ENCODE data around the gene DAPP1.
A peak's percentile ranks its signal among the peaks of the same experiment; 100 is the strongest.
"Not testable (repeated sequence)": the region's sequence is repeated elsewhere in the genome, so short reads cannot be mapped to it uniquely, and the experiment has no call there.

DAPP1 gene, protein sequence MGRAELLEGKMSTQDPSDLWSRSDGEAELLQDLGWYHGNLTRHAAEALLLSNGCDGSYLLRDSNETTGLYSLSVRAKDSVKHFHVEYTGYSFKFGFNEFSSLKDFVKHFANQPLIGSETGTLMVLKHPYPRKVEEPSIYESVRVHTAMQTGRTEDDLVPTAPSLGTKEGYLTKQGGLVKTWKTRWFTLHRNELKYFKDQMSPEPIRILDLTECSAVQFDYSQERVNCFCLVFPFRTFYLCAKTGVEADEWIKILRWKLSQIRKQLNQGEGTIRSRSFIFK

DNA sequence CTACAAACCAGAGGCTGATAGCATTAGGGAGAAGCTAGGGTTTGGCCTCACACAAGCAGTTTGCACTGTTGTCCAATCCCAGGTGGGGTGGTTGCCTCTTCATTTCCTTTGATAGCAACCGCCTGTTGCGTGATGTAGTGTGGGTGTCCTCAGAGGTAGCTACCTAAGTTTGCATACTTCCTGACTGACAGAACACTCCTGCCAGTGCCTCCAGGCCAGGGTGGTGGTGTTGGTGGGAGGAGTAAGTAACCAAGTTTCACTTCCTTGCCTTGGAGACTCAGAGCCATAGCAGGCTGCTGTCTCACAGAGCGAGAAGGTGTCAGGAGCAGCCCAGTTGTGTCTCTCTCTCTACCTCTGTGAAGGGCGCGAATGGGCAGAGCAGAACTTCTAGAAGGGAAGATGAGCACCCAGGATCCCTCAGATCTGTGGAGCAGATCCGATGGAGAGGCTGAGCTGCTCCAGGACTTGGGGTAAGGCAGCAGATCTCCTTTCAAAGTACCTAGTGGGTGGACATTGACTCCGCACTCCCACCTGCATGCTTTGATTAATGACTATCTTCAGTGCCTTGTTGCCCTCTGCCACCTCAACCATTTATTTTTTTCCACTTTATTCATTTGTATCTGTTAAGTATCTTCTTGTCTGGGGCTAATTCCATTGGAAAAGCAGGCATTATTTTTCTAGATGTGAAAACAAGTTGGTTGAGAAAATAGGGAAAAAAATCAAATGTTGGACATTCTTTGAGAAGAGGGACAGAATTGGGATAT is at the start of gene DAPP1:
TSS of gene DAPP1 (plus strand) at position 283 of the 764 bp plus-strand sequence. CDS start at position 370, 87 bp downstream.
- no peak for DNase-seq

DNA sequence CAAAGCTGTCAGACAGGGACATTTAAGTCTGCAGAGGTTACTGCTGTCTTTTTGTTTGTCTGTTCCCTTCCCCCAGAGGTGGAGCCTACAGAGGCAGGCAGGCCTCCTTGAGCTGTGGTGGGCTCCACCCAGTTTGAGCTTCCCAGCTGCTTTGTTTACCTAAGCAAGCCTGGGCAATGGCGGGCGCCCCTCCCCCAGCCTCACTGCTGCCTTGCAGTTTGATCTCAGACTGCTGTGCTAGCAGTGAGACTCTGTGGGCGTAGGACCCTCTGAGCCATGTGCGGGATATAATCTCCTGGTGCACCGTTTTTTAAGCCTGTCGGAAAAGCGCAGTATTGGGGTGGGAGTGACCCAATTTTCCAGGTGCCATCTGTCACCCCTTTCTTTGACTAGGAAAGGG is 45.8 kb upstream of the DAPP1 start:
- not testable (repeated sequence) for DNase-seq

DNA sequence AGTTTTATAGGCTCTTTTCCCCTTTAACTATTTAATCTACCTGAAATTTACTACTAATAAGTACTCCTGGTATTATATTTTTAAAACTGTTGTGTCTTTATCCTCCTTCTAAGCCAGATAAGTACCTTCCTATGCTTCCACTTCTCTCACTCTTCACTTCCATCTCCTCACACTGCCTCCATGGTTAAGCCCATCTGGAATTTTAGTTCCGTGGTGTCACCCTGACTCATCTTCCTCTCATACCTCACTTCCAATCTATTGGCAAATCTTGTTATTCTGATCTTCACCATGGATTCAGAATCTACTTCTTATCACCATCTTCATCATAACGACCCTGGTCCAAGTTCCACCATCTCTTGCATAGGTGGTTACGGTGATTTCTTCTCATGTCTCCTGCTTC is 32.7 kb upstream of the DAPP1 start:
- no peak for DNase-seq

DNA sequence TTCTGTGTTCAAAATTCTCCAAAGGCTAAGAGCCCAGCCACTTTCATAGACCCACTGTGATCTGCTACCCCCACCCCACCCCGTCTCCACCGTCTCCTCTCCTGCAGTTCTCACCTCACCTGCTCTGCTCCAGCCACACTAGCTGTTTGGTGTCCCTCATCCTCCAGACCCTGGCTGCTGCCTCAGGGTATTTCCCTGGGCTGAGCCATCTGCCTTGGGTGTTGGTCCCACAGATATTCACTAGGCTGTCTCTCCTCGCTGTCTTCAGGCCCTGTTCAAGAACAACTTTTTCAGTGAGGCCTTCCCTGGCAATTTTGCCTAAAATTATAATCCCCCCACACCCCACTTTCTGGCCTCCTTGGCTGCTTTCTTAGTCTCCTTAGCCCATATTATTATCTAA is 31.8 kb upstream of the DAPP1 start:
- DNase-seq: no peak

DNA sequence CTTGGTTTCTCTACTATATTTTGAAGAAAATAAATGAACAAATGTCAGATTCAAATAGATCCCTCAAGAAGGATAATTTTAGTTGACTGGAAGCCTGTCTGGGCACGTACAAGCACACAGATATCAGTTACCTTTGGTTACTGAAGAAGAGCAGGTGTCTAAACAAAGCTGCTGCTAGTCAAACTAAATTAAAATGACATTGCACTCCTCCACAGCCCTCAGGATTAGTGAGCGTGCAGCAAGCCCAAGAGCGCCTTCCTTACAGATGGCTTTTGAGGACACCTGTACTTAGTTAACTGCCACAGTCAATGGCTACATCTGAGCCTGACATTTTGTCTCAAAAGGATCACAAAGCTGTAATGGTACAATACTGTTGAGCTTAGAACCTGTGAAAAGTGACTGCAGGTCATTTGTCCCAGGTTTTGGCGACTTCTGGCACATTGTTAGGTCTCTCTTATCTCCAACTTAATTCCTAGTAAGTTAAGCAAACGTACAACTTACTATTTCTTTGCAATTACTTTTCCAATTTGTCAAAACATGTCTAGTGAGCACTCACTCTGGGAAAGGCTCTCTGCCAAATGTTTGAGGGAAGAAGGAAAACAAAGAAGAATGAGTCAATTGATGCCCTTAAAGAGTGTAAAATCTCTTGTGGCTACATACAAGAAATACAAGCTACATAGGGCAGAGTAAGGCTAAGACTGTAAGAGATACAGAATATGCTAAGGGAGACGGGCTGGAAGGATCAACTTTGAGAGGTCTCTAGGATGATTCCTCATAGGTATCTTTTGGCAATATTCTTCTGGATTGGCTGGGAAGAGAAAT is 25.6 kb upstream of the DAPP1 start:
- peak; percentile 74 for DNase-seq

DNA sequence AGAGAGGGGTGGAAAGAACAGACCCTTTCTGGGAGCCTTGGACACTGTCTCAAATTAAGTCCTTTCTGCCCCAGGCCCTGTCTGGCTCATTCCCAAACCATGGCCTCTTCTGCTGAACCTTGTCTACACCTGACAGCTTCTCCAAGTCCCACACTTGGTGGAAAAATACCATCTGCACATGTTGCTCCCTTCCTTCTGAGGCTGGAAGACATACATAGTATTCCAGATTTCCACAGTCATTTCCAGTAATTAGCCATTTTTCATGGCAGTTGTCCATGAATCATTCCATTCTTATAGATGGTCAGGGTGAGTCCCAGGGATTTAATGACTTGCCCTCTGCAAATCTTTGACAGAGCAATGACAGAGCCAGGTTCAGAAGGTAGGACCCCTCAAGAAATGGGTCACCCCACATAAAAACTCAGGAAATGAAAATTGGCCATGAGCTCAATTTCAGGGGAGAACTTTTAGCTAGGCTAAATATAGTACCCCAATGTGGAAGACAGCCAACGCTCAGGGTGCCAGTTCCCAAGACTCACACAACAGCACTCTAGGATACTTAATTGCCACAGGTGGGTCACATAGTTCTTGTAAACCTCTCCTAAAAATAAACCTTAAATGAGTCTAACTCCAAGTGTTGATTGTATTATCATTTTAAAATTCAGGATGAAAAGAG is 16.2 kb upstream of the DAPP1 start:
- DNase-seq: no peak

DNA sequence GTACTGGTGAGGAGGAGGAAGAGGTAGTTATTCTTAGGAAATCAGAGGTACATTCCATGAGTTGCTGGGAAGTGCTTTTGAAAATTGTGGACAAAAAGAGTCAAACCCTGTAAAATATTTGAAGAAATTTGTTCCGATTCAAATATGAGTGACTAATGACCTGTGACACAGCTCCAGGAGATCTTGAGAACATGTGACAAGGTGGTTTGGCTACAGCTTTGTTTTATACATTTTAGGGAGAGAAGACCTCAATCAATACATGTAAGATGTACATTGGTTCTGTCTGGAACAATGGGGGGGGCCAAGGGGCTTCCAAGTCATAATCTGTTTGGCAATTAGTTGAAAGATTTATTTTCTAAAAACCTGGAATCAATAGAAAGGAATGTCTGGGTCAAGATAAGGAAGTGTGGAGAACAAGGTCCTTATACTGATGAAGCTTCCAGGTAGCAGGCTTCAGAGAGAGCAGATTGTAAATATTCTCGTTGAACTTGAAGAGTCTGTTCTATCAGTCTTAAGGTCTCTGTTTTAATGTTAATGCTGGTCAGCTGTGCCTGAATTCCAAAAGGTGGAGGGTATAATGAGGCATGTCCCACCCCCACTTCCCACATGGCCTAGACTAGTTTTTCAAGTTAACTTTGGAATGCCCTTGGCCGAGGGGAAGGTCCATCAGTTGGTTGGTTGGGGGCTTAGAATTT is 15.5 kb upstream of the DAPP1 start:
- DNase-seq: no peak

DNA sequence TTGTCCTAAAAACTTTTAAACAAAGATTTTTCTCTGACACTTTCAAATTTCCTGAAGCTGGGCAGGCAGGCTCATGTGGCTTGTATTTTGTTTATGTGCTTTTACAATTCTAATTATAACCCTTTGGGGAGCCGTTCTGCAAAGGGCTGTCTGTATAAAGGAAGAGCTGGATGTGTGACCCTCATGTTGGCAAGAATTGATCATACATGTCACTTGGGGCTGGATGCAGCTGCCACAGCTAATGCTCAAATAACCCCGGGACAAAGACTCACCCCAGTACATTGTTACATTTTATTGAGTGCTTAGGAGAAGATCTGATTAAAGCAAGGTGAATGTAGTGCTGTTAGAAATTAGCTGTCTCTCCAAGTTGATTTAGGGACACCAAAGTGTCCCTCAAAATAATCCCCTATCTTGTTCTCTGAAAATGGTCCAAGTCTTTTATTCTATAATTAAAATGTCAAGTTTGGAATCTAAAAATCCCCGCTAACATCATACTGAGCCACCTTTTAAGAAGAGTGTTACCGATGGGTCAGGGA is 13.0 kb upstream of the DAPP1 start:
- DNase-seq: no peak

DNA sequence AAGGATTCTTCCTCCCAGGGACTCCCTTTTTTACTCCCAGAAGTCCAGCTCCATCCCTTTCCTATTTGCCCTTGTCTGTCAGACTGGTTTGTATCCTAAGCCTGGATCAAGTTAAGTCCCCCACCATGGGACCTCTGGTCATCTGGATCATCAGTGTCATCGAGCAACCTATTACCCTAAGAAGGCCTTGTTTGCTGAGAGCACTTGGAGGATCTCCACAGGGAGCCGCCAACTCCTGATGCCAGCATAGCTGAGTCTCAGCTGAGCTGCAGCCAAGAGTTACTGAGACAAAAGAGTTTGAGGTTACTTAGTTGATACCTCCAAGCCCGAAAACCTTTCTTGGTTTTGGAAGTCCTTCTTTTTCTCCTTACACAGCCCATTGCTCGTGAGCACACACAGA is 10.1 kb upstream of the DAPP1 start:
- no peak for DNase-seq

DNA sequence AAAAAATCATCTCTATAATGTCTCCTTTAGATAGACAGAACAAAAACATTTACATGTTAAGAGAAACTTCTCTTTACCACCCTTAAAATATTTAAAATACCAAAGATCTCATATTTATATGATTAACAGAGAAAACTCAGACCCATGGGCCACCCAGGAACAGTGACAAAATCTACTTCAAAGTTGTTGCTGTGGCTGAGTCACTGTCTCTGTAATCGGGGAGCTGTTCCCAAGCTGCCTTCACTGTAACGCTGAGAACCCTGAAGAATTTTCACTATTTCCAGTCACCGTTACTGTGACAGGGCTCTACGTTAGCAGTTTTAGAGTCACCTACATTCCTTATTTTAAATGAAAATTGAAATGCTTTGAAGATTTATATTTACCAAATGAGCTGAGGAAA is 9.0 kb upstream of the DAPP1 start:
- DNase-seq: no peak

DNA sequence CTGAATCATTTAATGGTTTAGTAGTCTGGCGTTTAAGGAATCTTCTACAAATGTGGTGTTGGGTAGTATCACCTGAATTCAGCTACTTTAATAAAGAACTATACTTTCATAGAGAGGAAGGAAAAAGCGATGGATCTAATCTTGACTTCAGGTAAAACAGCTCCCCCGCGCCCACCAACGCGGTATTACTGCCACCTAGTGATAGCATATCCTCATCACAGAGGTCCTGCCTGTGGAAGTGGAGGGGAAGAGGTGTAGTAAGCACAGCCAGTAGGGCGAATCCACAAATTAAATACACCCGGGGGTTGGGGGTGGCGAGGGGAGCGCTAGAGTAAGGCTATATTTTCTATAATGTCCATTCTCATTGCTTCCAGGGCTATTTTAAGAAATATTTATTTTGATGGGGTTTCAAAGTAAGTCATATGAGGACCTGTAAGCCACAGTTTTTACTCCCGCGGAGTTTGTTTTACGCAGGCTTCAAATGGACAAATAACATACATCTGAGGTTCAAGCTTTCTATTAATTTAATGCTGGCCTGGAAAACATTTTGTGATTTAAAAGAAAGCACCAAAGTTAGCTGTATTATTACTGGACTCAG is 8.3 kb upstream of the DAPP1 start:
- no peak for DNase-seq

DNA sequence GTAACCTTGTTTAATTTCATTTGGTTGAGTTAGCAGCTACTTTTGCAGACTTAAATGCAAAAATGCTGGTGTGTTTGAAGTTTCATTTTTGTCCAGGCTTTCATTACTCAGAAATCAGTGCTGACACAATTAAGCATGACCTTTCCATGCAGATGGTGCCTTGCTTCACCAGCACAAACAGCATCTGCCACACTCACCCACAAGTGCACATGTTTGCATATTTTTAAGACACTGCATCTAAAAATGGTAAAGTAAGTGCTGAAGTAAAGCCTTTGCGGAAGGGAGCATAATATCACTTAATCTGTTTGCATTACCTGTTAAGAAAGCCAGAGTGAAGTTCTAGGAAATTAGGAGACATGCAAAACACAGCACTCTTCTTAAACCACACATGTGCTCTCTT is 7.3 kb upstream of the DAPP1 start:
- DNase-seq: no peak

DNA sequence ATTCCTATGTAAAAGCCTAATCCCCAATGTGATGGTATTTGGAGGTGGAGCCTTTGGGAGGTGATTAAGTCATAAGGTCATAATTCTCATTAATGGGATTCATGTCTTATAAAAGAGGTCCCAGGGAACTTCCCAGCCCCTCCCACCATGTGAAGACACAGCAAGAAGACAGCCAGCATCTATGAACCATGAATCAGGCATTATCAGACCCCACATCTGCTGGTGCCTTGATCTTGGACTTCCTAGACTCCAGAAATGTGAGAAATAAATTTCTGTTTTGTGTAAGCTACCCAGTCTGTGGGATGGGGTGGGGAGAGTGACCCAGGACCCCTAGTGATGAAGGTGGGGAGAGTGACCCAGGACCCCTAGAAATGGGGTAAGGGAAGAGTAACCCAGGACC is 6.1 kb upstream of the DAPP1 start:
- DNase-seq: no peak

DNA sequence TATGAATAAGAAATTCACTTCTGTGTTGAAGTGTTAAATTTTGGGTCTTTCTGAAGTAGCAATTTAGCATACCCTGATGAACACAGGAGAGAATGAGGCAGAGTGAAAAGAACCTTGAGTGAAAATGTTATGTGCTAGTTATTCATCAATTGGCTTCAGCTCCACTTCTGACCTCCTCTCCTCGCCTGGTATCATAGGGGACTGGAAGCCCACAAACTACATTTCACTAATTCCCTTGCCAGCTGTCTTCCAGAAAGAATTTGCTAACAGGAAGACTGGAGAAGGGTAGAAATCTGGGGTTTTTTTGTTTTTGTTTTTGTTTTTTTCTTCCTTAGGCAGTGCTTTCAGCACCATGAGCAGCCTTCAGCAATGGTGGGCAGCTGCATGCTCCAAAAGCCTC is 5.5 kb upstream of the DAPP1 start:
- DNase-seq: no peak

DNA sequence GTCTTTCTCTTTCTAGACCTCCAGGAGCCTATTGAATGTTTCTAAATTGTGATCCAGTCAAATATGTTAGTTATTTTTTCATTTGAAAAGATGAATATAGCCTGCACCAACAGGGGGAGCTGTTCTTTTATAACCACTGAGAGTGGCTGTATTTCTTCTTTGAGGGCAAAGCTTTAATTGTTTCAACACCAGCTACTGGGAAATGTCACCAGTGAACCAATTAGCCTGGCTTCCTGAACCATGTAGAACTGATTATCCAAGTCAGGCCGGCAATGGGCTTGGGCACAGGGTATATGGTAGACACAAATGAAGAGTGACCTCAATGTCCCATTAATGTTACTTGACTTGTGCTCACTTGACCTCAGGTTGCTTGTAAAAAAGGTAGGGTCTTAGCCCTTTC is 4.8 kb upstream of the DAPP1 start:
- DNase-seq: no peak

DNA sequence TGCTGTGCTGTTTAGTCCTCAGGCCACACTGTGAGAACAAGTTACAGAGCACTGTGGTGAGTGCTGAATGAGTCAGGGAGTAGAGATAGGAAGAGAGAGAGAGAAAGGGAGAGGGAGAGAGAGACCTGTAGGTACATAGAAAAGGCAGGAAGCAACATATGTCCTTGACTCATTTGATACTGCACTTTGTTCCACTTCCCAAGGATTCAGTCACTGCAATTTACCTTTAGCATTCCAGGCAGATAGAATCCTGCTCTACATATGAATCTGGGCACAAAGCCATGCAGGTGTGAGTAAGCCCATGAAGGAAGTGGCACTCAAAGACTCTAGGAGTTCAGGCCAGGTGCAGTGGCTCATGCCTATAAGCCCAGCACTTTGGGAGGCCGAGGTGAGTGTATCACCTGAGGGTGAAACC is 1.0 kb upstream of the DAPP1 start:
- peak; percentile 75 for DNase-seq

DNA sequence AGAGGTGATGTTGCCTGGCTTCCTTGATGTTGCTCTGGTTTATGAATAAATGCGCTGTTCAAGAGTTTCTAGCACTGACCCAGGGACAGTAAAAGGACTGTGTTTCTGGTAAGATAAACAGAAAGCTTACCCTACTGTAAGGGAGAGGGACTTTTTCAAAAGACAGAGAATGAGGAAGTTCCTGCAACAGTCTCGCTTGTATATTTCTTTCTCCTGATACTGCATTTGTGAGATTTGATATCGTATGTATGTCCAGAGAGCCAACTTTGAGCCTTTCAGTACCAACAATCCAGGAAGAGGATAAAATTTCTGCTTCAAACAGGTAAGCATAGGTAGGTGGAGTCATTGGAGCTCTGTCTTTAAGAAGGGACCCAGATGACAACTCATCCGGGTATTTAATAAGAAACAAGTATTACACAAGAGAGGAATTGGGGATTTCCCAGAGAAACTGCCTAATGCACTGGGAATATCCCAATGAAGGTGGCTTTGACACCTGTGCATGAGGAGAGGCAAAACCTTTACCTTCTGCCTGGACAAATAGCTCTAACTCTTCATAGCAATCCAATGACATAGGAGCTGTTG is 773 bp downstream of the DAPP1 start:
- no peak for DNase-seq

DNA sequence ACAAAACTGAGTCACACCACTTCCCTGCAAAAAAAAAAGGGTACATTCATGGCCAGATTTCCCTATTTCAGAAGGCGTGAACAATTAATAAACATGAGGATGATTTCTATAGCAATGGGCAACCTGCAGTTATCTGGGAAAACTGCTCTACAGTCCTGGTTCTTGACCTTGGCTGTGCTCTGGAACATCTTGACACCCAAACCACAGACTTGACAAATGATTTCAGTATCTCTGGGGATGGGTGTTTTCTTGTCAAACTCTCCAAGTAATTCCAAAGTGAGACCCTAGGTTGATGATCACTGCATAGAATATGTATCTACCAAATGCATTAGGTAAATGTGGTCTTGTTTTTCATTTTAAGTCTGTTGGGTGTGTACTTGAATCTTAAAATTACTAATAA is 2.0 kb downstream of the DAPP1 start:
- no peak for DNase-seq

DNA sequence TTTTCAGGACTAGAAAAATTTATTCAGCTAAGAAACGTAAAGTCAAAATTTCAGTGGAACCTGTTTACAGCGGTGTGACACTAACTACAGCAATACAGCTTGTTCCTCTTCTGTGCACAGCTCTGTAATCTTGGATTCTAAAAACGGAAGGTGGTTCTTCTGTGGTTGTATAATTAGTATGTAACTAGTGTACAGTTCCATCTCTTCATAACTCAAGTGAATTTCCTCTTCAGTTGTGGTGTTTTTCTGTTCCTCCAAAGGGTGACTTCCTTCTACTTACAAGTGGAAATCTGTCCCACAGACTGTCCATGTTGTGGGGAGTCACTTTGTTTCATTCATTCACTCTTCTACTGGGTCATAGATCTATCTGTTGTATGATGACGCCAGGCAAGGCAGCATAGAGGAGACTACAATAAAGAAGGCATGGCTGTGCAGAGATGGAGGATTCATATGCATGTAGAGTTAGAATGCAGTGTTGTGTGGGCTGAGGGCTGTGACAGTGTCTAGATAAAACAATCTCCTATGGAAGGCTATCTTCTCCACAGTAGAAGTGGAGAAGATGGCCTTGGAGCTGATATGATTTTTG is 5.4 kb downstream of the DAPP1 start:
- no peak for DNase-seq

DNA sequence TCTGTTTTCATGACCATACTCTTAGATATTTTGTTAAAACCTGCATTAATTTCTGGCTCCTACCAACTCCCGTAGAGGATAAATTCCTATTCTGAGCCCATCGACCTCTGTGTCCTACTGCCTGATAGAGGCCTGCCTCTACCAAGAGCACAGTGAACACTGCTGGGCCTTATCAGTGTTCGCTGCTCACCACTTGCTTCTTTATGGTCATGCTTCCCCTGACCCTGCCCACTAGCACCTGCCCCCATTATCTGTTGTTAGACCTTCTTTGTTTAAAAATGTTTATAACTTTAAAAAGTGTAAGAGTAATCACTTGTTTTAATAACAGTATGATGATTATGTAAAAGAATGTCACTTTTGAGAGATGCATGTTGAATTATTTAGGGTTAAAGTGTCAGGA is 6.1 kb downstream of the DAPP1 start:
- DNase-seq: no peak

DNA sequence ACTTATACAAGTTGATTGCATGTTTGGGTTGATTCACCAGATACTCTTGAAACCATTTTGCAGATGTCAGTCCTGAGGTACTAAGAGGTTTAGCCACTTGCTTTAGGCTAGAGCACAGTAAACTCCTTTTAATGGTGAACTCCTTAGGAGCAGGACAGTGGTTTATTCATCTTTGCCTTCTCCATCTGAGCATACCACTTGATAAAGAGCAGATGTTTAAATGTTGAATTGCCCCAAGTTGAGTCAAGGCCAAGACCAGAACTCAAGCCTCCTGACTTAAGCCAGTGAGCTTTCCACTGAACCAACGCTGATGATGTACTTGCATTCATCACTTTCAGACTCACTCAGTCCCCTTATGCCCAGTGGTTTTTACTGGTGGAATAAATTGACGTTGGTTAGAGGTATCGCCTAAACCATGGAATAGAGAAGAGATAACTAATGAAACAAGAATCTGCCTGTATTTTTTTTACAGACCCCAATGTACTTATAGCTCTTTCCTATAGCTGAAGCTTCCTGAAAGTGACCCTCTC is 7.5 kb downstream of the DAPP1 start:
- DNase-seq: no peak

All from NCI-H510A (cell line).